ENCODE data around the gene SP3.

DNA sequence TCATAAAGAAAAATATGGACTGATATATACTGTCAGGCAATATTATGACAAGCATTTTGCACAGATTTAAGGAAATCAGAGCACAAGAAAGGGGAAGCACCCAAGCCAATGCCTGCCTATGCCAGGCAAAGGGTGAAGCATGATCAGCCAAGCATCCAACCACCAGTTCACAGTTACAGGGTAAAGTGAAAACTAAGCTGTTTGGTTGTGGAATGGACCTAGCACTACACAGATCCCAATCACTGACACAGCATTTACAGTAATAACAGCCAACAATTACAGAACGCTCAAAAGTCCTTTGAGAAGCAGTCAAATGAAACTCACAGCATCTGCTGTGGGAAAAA, 90.3 kb downstream of the SP3 start:
- TF ChIP-seq, protein P1, sequence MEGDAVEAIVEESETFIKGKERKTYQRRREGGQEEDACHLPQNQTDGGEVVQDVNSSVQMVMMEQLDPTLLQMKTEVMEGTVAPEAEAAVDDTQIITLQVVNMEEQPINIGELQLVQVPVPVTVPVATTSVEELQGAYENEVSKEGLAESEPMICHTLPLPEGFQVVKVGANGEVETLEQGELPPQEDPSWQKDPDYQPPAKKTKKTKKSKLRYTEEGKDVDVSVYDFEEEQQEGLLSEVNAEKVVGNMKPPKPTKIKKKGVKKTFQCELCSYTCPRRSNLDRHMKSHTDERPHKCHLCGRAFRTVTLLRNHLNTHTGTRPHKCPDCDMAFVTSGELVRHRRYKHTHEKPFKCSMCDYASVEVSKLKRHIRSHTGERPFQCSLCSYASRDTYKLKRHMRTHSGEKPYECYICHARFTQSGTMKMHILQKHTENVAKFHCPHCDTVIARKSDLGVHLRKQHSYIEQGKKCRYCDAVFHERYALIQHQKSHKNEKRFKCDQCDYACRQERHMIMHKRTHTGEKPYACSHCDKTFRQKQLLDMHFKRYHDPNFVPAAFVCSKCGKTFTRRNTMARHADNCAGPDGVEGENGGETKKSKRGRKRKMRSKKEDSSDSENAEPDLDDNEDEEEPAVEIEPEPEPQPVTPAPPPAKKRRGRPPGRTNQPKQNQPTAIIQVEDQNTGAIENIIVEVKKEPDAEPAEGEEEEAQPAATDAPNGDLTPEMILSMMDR (IDR thresholded peaks at IDR 0.05; ENCODE audit: borderline replicate concordance, extremely low read depth, low read length, poor library complexity, severe bottlenecking), result no peak
- no peak for TF ChIP-seq EZH2 (IDR thresholded peaks at IDR 0.05; ENCODE audit: borderline replicate concordance, low read depth, low read length, severe bottlenecking)

All from DND-41 (cell line).